Thymus (tissue), 14 donors: ENCODE results near the gene SPINK8. TPM values are rescaled to one million over a fixed set of nuclear protein-coding genes. Genes with fewer than 3 reads are reported as not detected.
A peak's percentile ranks its signal among the peaks of the same experiment; 100 is the strongest.
"Not testable (repeated sequence)": the region's sequence is repeated elsewhere in the genome, so short reads cannot be mapped to it uniquely, and the experiment has no call there.

Source experiments
- DNase-seq, 9 donors: peaks; one replicate each; pipeline ENCODE4 v3.0.0-alpha.2; 2013; ENCODE audit warnings: low spot score in 9 of 9, low read depth in 6 of 9, missing footprints in 1 of 9
- H3K27ac ChIP-seq, 2 donors: one replicate each; pipeline ENCODE4 v1.5.1; 2013; ENCODE audit warnings: control low read depth in 1 of 2, low read depth in 1 of 2, low read length in 1 of 2, mild to moderate bottlenecking in 1 of 2, moderate library complexity in 1 of 2
- H3K27me3 ChIP-seq, 2 donors: one replicate each; pipeline ENCODE4 v1.5.1; 2013; ENCODE audit warnings: low read length in 1 of 2; ENCODE audit not compliant: control insufficient read depth in 2 of 2, insufficient read depth in 1 of 2
- H3K36me3 ChIP-seq, 2 donors: one replicate each; pipeline ENCODE4 v1.5.1; 2013; ENCODE audit warnings: low read length in 1 of 2, mild to moderate bottlenecking in 1 of 2, moderate library complexity in 1 of 2; ENCODE audit not compliant: control insufficient read depth in 2 of 2, insufficient read depth in 2 of 2
- H3K4me1 ChIP-seq, 2 donors: one replicate each; pipeline ENCODE4 v1.5.1; 2013; ENCODE audit warnings: low read length in 2 of 2; ENCODE audit not compliant: control insufficient read depth in 2 of 2, insufficient read depth in 2 of 2
- H3K4me3 ChIP-seq, 2 donors: one replicate each; pipeline ENCODE4 v1.5.1; 2013; ENCODE audit warnings: low read length in 2 of 2, control low read depth in 1 of 2, mild to moderate bottlenecking in 1 of 2
- H3K9me3 ChIP-seq, 2 donors: one replicate each; pipeline ENCODE4 v1.5.1; 2013; ENCODE audit warnings: low read length in 1 of 2, mild to moderate bottlenecking in 1 of 2; ENCODE audit not compliant: control insufficient read depth in 2 of 2, insufficient read depth in 1 of 2
- WGBS: extraction: QIAGEN DNeasy Blood & Tissue Kit; methylation state at CpG from one replicate; pipeline ENCODE4 v1.1.7; 2013; 5-methylcytosine and 5-hydroxymethylcytosine counted together
- long read RNA-seq, 10 donors: transcript quantifications; one replicate each; lab custom pipeline, GENCODE V29; 2026
- polyA plus RNA-seq: library from polyadenylated mRNA; stranded (reverse); fragments of 200-250 nt; gene quantifications from one replicate; pipeline ENCODE4 v1.2.3, GENCODE V29; 2013
- total RNA-seq: library from RNA; stranded (reverse); fragments of 120-200 nt; gene quantifications from one replicate; pipeline ENCODE4 v1.2.4, GENCODE V29; 2013
- donor health status: healthy.

The SPINK8 gene
- total RNA-seq = not detected
- 0.14 TPM for polyA plus RNA-seq
- long read RNA-seq, donor 1 = 0 reads
- long read RNA-seq, donor 2 = 0 reads
- long read RNA-seq, donor 3 = 0 reads
- long read RNA-seq, donor 4 = 0 reads
- long read RNA-seq, donor 5 = 0 reads
- long read RNA-seq, donor 6 = 0 reads
- long read RNA-seq, donor 7 = 0 reads
- long read RNA-seq, donor 8 = 0 reads
- long read RNA-seq, donor 9 = 0 reads
- long read RNA-seq, donor 10 = 0 reads

- not testable (repeated sequence) for H3K9me3 ChIP-seq, H3K4me3 ChIP-seq, H3K27ac ChIP-seq, H3K36me3 ChIP-seq, H3K4me1 ChIP-seq, DNase-seq, H3K27me3 ChIP-seq
- WGBS = 76% methylated on average over 15 of the region's 15 CpGs
These were observed at the start of gene SPINK8 for GRCh38 chr3:48333346-48334245. TSS of gene SPINK8 (minus strand) at chr3:48333661. CDS start at chr3:48328341, 5,320 bp downstream.

- Histone ChIP-seq H3K4me3 (no peak overlapping the region), H3K9me3 (no peaks in the 10 kb centered on the region), H3K4me1 (no peaks in the 10 kb centered on the region), H3K27ac (no peak overlapping the region), H3K36me3 (no peaks in the 10 kb centered on the region), H3K27me3 (no peaks in the 10 kb centered on the region)
- WGBS = 95% methylated on average over 5 of the region's 5 CpGs
- no peak for DNase-seq
These were observed 39.5 kb upstream of the SPINK8 start for GRCh38 chr3:48372862-48373435.

- no peaks in the 10 kb centered on the region for H3K9me3 ChIP-seq
- H3K27ac ChIP-seq = no peak overlapping the region
- peak in 1 of 9 donors; percentile 6 for DNase-seq
- H3K27me3 ChIP-seq = no peaks in the 10 kb centered on the region
- no peak overlapping the region for H3K4me3 ChIP-seq
- no peaks in the 10 kb centered on the region for H3K4me1 ChIP-seq
- 74% methylated on average over 7 of the region's 7 CpGs for WGBS
- no peaks in the 10 kb centered on the region for H3K36me3 ChIP-seq
These were observed 38.9 kb upstream of the SPINK8 start for GRCh38 chr3:48372377-48372770.

- H3K4me1 ChIP-seq = no peaks in the 10 kb centered on the region
- no peaks in the 10 kb centered on the region for H3K9me3 ChIP-seq
- H3K36me3 ChIP-seq = no peaks in the 10 kb centered on the region
- no peaks in the 10 kb centered on the region for H3K27me3 ChIP-seq
- 98% methylated on average over 11 of the region's 11 CpGs for WGBS
- H3K27ac ChIP-seq = no peak within 1 kb of the TSS
- DNase-seq = no peak
- H3K4me3 ChIP-seq = no peak within 1 kb of the TSS
These were observed 38.4 kb upstream of the SPINK8 start, which contains the start of gene FBXW12 for GRCh38 chr3:48371651-48372376. TSS of gene FBXW12 (plus strand) at chr3:48372219. CDS start at chr3:48372768, 549 bp downstream.

- no peak for DNase-seq
- no peaks in the 10 kb centered on the region for H3K4me1 ChIP-seq
- 96% methylated on average over 7 of the region's 7 CpGs for WGBS
- H3K4me3 ChIP-seq = no peak overlapping the region
- H3K27ac ChIP-seq = no peak overlapping the region
- H3K27me3 ChIP-seq = no peaks in the 10 kb centered on the region
- no peaks in the 10 kb centered on the region for H3K9me3 ChIP-seq
- H3K36me3 ChIP-seq = no peaks in the 10 kb centered on the region
These were observed 36.9 kb upstream of the SPINK8 start for GRCh38 chr3:48370333-48370713.

- no peak for DNase-seq
- 94% methylated on average over 7 of the region's 7 CpGs for WGBS
- Histone ChIP-seq H3K4me3 (no peak overlapping the region), H3K36me3 (no peaks in the 10 kb centered on the region), H3K27me3 (no peaks in the 10 kb centered on the region), H3K27ac (no peak overlapping the region), H3K9me3 (no peaks in the 10 kb centered on the region), H3K4me1 (no peaks in the 10 kb centered on the region)
These were observed 36.4 kb upstream of the SPINK8 start for GRCh38 chr3:48369693-48370332.

GRCh38 chr3:48367201-48367600, 33.7 kb upstream of the SPINK8 start:
- Histone ChIP-seq H3K4me3 (no peak overlapping the region), H3K27ac (no peak overlapping the region), H3K27me3 (no peaks in the 10 kb centered on the region), H3K9me3 (no peaks in the 10 kb centered on the region), H3K36me3 (no peaks in the 10 kb centered on the region), H3K4me1 (no peaks in the 10 kb centered on the region)
- DNase-seq = no peak

GRCh38 chr3:48364840-48365239, 31.4 kb upstream of the SPINK8 start:
- Histone ChIP-seq H3K4me1 (no peaks in the 10 kb centered on the region), H3K36me3 (no peaks in the 10 kb centered on the region), H3K27me3 (no peaks in the 10 kb centered on the region), H3K9me3 (no peaks in the 10 kb centered on the region), H3K27ac (no peak overlapping the region), H3K4me3 (no peak overlapping the region)
- 95% methylated on average over 1 of the region's 1 CpG for WGBS
- no peak for DNase-seq
